Cardiac ventricle fibroblast (primary cell): ENCODE results near the gene KRTAP10-5. TPM values are rescaled to one million over a fixed set of nuclear protein-coding genes. Genes with fewer than 3 reads are reported as not detected.

Experiments used
- total RNA-seq: library from RNA; depleted of rRNA; stranded (reverse); fragments of >200 nt; gene quantifications from 2 replicates; pipeline ENCODE4 v1.2.3, GENCODE V29; 2015

The KRTAP10-5 gene, protein sequence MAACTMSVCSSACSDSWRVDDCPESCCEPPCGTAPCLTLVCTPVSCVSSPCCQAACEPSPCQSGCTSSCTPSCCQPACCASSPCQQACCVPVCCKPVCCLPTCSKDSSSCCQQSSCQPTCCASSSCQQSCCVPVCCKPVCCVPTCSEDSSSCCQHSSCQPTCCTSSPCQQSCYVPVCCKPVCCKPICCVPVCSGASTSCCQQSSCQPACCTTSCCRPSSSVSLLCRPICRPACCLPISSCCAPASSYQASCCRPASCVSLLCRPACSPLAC
- total RNA-seq, result not detected in 2 replicates

GRCh38 chr21:44580231-44580821 lies at the start of gene KRTAP10-5:
KRTAP10-5 (minus strand) TSS chr21:44580604; CDS start chr21:44580578, 26 bp downstream.

DNA sequence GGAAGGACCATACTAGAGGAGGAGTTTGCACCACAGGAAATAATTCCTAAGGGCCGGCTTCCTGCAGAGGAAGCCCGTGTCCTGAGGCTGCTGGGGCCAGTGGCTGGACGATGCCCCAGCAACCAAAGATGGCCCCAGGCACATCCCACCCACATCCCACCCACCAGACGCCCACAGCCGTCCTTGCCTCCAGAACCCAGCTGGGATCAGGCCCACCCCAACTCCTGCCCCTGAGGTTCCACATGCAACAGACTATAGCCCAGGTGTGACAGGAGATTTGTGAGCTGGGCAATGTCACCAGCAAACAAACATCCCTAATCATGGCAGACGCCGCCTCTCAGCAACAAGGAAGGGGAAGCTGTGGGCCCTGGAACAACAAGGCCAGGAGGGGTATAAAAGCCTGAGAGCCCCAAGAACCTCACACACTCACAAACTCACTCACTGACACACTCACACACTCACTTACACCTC lies 46.3 kb upstream of the KRTAP10-5 start, which contains the start of gene KRTAP10-9:
KRTAP10-9 (plus strand) TSS at position 421 of the 471 bp plus-strand sequence. CDS start 79 bp downstream, outside the sequence.

DNA sequence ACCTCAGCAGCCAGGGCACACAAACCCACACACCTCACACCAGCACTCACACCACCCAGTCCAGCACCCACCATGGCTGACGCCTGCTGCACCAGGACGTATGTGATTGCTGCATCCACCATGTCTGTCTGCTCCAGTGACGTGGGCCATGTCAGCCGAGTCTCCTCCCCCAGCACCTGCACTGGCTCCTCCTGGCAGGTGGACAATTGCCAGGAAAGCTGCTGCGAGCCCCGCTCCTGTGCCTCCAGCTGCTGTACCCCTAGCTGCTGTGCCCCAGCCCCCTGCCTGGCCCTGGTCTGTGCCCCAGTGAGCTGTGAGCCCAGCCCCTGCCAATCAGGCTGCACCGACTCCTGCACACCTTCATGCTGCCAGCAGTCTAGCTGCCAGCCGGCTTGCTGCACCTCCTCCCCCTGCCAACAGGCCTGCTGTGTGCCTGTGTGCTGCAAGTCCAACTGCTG lies 31.7 kb upstream of the KRTAP10-5 start, which contains the start of gene KRTAP10-8:
KRTAP10-8 (plus strand) TSS at position 51 of the 458 bp plus-strand sequence; CDS start at position 73, 22 bp downstream.

GRCh38 chr21:44600118-44600978 lies 19.9 kb upstream of the KRTAP10-5 start, which contains the start of gene KRTAP10-7:
KRTAP10-7 (plus strand) TSS chr21:44600597; CDS start chr21:44600622, 25 bp downstream.

GRCh38 chr21:44592446-44593311 lies 12.3 kb upstream of the KRTAP10-5 start, which contains the start of gene KRTAP10-6:
KRTAP10-6 (minus strand) TSS chr21:44592505; CDS start chr21:44592484, 21 bp downstream.

DNA sequence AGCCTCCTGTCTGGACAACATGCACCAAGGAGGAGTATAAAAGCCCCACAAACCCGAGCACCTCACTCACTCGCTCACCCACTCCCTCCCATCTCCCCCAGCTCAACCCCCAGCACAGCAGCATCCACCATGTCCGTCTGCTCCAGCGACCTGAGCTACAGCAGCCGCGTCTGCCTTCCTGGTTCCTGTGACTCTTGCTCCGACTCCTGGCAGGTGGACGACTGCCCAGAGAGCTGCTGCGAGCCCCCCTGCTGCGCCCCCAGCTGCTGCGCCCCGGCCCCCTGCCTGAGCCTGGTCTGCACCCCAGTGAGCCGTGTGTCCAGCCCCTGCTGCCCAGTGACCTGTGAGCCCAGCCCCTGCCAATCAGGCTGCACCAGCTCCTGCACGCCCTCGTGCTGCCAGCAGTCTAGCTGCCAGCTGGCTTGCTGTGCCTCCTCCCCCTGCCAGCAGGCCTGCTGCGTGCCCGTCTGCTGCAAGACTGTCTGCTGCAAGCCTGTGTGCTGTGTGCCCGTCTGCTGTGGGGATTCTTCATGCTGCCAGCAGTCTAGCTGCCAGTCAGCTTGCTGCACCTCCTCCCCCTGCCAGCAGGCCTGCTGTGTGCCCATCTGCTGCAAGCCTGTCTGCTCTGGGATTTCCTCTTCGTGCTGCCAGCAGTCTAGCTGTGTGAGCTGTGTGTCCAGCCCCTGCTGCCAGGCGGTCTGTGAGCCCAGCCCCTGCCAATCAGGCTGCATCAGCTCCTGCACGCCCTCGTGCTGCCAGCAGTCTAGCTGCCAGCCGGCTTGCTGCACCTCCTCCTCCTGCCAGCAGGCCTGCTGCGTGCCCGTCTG lies 6.6 kb downstream of the KRTAP10-5 start, which contains the start of gene KRTAP10-4:
KRTAP10-4 (plus strand) TSS at position 100 of the 827 bp plus-strand sequence; CDS start at position 130, 30 bp downstream.

DNA sequence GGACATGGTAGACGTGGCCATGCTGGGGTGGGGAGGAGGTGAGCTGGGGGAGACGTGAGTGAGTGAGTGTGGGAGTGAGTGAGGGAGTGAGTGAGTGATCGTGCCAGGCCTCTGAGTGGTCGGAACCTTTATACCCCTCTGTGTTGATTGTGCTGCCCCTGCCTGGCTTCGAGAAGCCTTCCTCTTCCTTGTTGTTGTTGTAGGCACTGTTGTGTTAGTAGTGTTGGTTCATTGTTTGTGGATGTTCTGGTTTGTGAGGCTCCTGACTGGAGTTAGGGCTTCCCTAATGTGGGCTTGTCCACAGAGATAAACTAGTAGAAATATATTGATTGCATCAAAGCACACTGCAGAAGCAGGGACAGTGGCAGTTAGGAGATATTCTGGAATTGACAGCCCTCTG lies 21.7 kb downstream of the KRTAP10-5 start, which contains the start of gene KRTAP10-3:
KRTAP10-3 (minus strand) TSS at position 101 of the 400 bp plus-strand sequence; CDS start at position 21, 80 bp downstream.

GRCh38 chr21:44551340-44551961 lies 29.0 kb downstream of the KRTAP10-5 start, which contains the start of gene KRTAP10-2:
KRTAP10-2 (minus strand) TSS chr21:44551505; CDS start chr21:44551458, 47 bp downstream.

GRCh38 chr21:44539991-44540666 lies 40.3 kb downstream of the KRTAP10-5 start, which contains the start of gene KRTAP10-1:
KRTAP10-1 (minus strand) TSS chr21:44540195; CDS start chr21:44540150, 45 bp downstream.

Other genes starting within 250 kb of the KRTAP10-5 start
- gene CFAP410, start 241.2 kb downstream of the KRTAP10-5 start, total RNA-seq, result 20.1 and 22.2 TPM in 2 replicates
- not detected in 2 replicates for gene TRPM2, start 227.0 kb downstream of the KRTAP10-5 start, total RNA-seq
- 3.2 and 4.2 TPM in 2 replicates for gene LRRC3, start 125.1 kb downstream of the KRTAP10-5 start, total RNA-seq
- gene KRTAP10-1, start 40.4 kb downstream of the KRTAP10-5 start, total RNA-seq, result not detected in 2 replicates
- gene KRTAP10-2, start 29.1 kb downstream of the KRTAP10-5 start, total RNA-seq, result not detected in 2 replicates
- not detected in 2 replicates for gene KRTAP10-3, start 21.8 kb downstream of the KRTAP10-5 start, total RNA-seq
- gene KRTAP10-4, start 6.9 kb downstream of the KRTAP10-5 start, total RNA-seq, result not detected in 2 replicates
- not detected in 2 replicates for gene KRTAP10-6, start 11.9 kb upstream of the KRTAP10-5 start, total RNA-seq
- gene KRTAP10-7, start 20.0 kb upstream of the KRTAP10-5 start, total RNA-seq, result not detected in 2 replicates
- not detected in 2 replicates for gene KRTAP10-8, start 31.5 kb upstream of the KRTAP10-5 start, total RNA-seq
- not detected in 2 replicates for gene KRTAP10-9, start 46.5 kb upstream of the KRTAP10-5 start, total RNA-seq
- not detected in 2 replicates for gene KRTAP10-10, start 56.8 kb upstream of the KRTAP10-5 start, total RNA-seq
- gene KRTAP10-11, start 65.8 kb upstream of the KRTAP10-5 start, total RNA-seq, result not detected in 2 replicates
- not detected in 2 replicates for gene KRTAP12-4, start 74.1 kb upstream of the KRTAP10-5 start, total RNA-seq
- not detected in 2 replicates for gene KRTAP12-3, start 77.3 kb upstream of the KRTAP10-5 start, total RNA-seq
- not detected in 2 replicates for gene KRTAP12-2, start 86.3 kb upstream of the KRTAP10-5 start, total RNA-seq
- gene KRTAP12-1, start 101.6 kb upstream of the KRTAP10-5 start, total RNA-seq, result not detected in 2 replicates
- gene KRTAP10-12, start 116.6 kb upstream of the KRTAP10-5 start, total RNA-seq, result not detected in 2 replicates
- not detected in 2 replicates for gene TSPEAR, start 131.0 kb upstream of the KRTAP10-5 start, total RNA-seq
- gene UBE2G2, start 221.2 kb upstream of the KRTAP10-5 start, total RNA-seq, result 22.3 and 30.2 TPM in 2 replicates
- gene SUMO3, start 237.5 kb upstream of the KRTAP10-5 start, total RNA-seq, result 66.7 and 80.6 TPM in 2 replicates